ENCODE measurements around the gene TRPV3.
"Not testable (repeated sequence)": the region's sequence is repeated elsewhere in the genome, so short reads cannot be mapped to it uniquely, and the experiment has no call there.

Gene TRPV3

DNA sequence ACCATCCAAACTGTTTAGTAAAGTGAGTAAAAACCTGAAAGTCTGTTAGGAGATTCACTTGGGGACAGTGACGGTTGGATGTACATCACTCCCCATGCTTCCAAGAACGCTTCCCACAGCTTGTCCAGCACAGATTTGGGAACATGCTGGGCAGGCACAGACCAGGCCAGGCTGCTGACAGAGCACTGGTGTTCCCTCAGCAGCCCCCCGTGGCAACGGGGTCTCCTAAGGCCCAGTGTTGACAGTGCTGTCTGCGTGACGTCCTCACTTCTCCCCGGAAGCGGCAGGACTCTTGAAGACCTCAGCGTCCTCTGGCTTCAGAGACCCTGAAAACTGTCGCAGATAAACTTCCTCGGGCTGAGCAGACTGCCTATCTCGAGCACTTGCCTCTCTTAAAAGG is 8.9 kb upstream of the TRPV3 start:
- Histone ChIP-seq H3K9ac (ENCODE audit: low read length) (no peak overlapping the region), H3K4me2 (ENCODE audit: low read length) (no peak overlapping the region), H3F3A (ENCODE audit: insufficient read depth, low read length) (no peaks in the 10 kb centered on the region), H3K9me2 (ENCODE audit: low read depth, low read length) (no peaks in the 10 kb centered on the region), H4K20me1 (ENCODE audit: insufficient read depth, low read length) (no peaks in the 10 kb centered on the region), H2AFZ (ENCODE audit: low read length) (no peak overlapping the region), H3K27me3 (ENCODE audit: insufficient read depth, low read length) (no peaks in the 10 kb centered on the region), H3K36me3 (ENCODE audit: insufficient read depth, low read length) (no peaks in the 10 kb centered on the region), H3K79me2 (ENCODE audit: insufficient read depth, low read length) (no peaks in the 10 kb centered on the region), H3K4me3 (ENCODE audit: low read depth, low read length, poor library complexity, severe bottlenecking) (no peak overlapping the region), H3K27ac (ENCODE audit: low read depth, low read length, poor library complexity, severe bottlenecking) (no peak overlapping the region), H3K4me1 (ENCODE audit: insufficient read depth, low read length, severe bottlenecking) (peaks cover 12% of the 10 kb centered on the region), H3K9me3 (ENCODE audit: low read length) (no peaks in the 10 kb centered on the region)
- TF ChIP-seq, protein P1, sequence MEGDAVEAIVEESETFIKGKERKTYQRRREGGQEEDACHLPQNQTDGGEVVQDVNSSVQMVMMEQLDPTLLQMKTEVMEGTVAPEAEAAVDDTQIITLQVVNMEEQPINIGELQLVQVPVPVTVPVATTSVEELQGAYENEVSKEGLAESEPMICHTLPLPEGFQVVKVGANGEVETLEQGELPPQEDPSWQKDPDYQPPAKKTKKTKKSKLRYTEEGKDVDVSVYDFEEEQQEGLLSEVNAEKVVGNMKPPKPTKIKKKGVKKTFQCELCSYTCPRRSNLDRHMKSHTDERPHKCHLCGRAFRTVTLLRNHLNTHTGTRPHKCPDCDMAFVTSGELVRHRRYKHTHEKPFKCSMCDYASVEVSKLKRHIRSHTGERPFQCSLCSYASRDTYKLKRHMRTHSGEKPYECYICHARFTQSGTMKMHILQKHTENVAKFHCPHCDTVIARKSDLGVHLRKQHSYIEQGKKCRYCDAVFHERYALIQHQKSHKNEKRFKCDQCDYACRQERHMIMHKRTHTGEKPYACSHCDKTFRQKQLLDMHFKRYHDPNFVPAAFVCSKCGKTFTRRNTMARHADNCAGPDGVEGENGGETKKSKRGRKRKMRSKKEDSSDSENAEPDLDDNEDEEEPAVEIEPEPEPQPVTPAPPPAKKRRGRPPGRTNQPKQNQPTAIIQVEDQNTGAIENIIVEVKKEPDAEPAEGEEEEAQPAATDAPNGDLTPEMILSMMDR (IDR thresholded peaks at IDR 0.05; ENCODE audit: low read length), result no peak
- TF ChIP-seq EZH2 (IDR thresholded peaks at IDR 0.05; ENCODE audit: borderline replicate concordance, low read length), result no peak

DNA sequence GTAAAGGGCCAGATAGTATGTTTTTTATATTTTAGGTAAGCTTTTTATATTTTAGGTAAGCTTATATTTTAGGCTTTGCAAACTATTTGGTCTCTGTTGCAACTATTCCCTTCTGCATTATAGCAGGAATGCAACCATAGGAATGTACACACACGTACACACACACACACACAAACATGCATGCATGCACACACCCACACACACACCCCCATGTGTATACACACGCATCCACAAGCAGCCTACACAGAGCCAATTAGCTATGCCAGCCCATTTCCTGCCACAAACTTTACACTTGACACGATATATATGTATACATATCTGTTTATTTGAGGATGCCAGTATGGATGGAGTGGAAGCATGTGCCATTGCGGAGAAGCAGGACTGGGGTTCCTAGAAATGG is 7.5 kb upstream of the TRPV3 start:
- Histone ChIP-seq H3K4me1 (ENCODE audit: insufficient read depth, low read length, severe bottlenecking) (no peaks in the 10 kb centered on the region), H3K9me3 (ENCODE audit: low read length) (no peaks in the 10 kb centered on the region), H3K36me3 (ENCODE audit: insufficient read depth, low read length) (no peaks in the 10 kb centered on the region), H2AFZ (ENCODE audit: low read length) (no peak overlapping the region), H3K27me3 (ENCODE audit: insufficient read depth, low read length) (no peaks in the 10 kb centered on the region), H3K4me2 (ENCODE audit: low read length) (no peak overlapping the region), H3K9me2 (ENCODE audit: low read depth, low read length) (no peaks in the 10 kb centered on the region), H3K79me2 (ENCODE audit: insufficient read depth, low read length) (no peaks in the 10 kb centered on the region), H3F3A (ENCODE audit: insufficient read depth, low read length) (no peaks in the 10 kb centered on the region), H3K9ac (ENCODE audit: low read length) (no peak overlapping the region), H3K4me3 (ENCODE audit: low read depth, low read length, poor library complexity, severe bottlenecking) (no peak overlapping the region), H4K20me1 (ENCODE audit: insufficient read depth, low read length) (no peaks in the 10 kb centered on the region), H3K27ac (ENCODE audit: low read depth, low read length, poor library complexity, severe bottlenecking) (no peak overlapping the region)
- no peak for TF ChIP-seq EZH2 (IDR thresholded peaks at IDR 0.05; ENCODE audit: borderline replicate concordance, low read length)
- TF ChIP-seq, protein P1 (IDR thresholded peaks at IDR 0.05; ENCODE audit: low read length), result no peak

DNA sequence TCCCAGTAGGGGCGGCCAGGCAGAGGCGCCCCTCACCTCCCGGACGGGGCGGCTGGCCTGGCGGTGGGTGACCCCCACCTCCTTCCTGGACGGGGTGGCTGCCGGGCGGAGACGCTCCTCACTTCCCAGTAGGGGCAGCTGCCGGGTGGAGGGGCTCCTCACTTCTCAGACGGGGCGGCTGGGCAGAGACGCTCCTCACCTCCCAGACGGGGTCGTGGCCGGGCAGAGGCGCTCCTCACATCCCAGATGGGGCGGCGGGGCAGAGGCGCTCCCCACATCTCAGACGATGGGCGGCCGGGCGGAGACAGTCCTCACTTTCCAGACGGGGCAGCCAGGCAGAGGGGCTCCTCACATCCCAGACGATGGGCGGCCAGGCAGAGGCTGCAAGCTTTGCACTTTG is 6.6 kb upstream of the TRPV3 start:
- not testable (repeated sequence) for H2AFZ ChIP-seq (ENCODE audit: low read length); H3K27ac ChIP-seq (ENCODE audit: low read depth, low read length, poor library complexity, severe bottlenecking); H3K9me2 ChIP-seq (ENCODE audit: low read depth, low read length); H3F3A ChIP-seq (ENCODE audit: insufficient read depth, low read length); H3K9me3 ChIP-seq (ENCODE audit: low read length); H4K20me1 ChIP-seq (ENCODE audit: insufficient read depth, low read length); H3K4me2 ChIP-seq (ENCODE audit: low read length); H3K79me2 ChIP-seq (ENCODE audit: insufficient read depth, low read length); H3K27me3 ChIP-seq (ENCODE audit: insufficient read depth, low read length); H3K4me3 ChIP-seq (ENCODE audit: low read depth, low read length, poor library complexity, severe bottlenecking); H3K9ac ChIP-seq (ENCODE audit: low read length); H3K4me1 ChIP-seq (ENCODE audit: insufficient read depth, low read length, severe bottlenecking); H3K36me3 ChIP-seq (ENCODE audit: insufficient read depth, low read length)

DNA sequence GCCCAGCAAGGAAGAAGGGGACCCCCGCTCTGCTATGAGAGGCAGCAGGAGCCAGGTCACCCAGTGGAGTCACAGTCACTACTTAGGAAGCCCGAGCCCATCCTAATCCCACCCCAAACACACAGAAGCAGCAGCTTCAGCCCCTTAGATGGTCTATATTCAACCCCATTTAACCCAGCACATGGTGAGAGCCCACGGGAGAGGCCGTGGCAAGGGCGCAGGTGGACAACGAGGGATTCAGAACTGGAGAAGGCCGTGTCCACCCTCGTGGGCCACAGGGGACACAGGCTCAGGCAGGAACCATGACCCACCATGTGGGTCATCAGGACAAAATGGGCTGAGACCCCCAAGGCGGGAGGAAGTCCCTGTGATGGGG is 1.6 kb upstream of the TRPV3 start:
- Histone ChIP-seq H2AFZ (ENCODE audit: low read length) (no peak overlapping the region), H4K20me1 (ENCODE audit: insufficient read depth, low read length) (no peaks in the 10 kb centered on the region), H3K9me3 (ENCODE audit: low read length) (no peaks in the 10 kb centered on the region), H3K79me2 (ENCODE audit: insufficient read depth, low read length) (no peaks in the 10 kb centered on the region), H3K9me2 (ENCODE audit: low read depth, low read length) (no peaks in the 10 kb centered on the region), H3K4me3 (ENCODE audit: low read depth, low read length, poor library complexity, severe bottlenecking) (peak overlapping the region; percentile 4), H3K4me2 (ENCODE audit: low read length) (peak overlapping the region; percentile 43; the same call in 1 of the 2 replicates), H3K36me3 (ENCODE audit: insufficient read depth, low read length) (no peaks in the 10 kb centered on the region), H3K9ac (ENCODE audit: low read length) (peak overlapping the region; percentile 5; the same call in 1 of the 2 replicates), H3F3A (ENCODE audit: insufficient read depth, low read length) (no peaks in the 10 kb centered on the region), H3K27me3 (ENCODE audit: insufficient read depth, low read length) (peaks cover 10% of the 10 kb centered on the region; the same call in 1 of the 2 replicates), H3K27ac (ENCODE audit: low read depth, low read length, poor library complexity, severe bottlenecking) (peak overlapping the region; percentile 81), H3K4me1 (ENCODE audit: insufficient read depth, low read length, severe bottlenecking) (peaks cover 31% of the 10 kb centered on the region)
- TF ChIP-seq, protein P1 (IDR thresholded peaks at IDR 0.05; ENCODE audit: low read length), result no peak
- TF ChIP-seq EZH2 (IDR thresholded peaks at IDR 0.05; ENCODE audit: borderline replicate concordance, low read length), result no peak
